Coronary artery (tissue), 2 donors: ENCODE data around the gene ATG2B.

Experiments
- DNase-seq: peaks from one replicate; pipeline ENCODE4 v3.0.0-alpha.2; 2017; ENCODE audit warnings: low spot score
- H3K27ac ChIP-seq, 2 donors: fragments of 200-600 bp; sonication (generic); one replicate each; pipeline ENCODE4 v1.5.1; 2016 to 2019
- H3K4me3 ChIP-seq: fragments of 200-600 bp; sonication (generic); 2 replicates; pipeline ENCODE4 v1.5.1; 2016; ENCODE audit warnings: mild to moderate bottlenecking, moderate library complexity
- CTCF ChIP-seq: fragments of 200-600 bp; sonication (generic); IDR thresholded peaks from one replicate; pipeline ENCODE4 v1.5.1; 2019; ENCODE audit warnings: antibody characterized with exemption

Gene ATG2B

DNA sequence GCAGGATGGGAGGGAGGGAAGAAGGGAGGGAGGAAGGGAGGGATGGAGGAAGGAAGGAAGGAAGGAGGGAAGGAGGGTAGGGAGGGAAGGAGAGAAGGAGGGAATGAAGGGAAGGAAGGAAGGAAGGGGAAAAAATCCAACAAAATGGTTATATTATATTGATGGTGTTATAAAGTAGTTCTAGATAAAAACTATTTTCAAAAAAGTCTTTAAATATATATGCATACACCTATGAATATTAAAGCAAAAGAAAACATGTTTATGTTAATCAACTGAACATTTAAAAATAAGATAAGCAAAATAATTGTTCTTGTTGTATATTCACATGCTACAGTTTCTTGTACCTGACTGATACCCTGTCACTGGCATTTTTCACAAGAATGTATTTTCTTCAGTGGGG lies 105.2 kb downstream of the ATG2B start:
- no peak for TF ChIP-seq CTCF
- Histone ChIP-seq H3K27ac (no peak overlapping the region), H3K4me3 (no peak overlapping the region)
- no peak for DNase-seq

- no peak for TF ChIP-seq CTCF
- no peak for DNase-seq
- H3K27ac ChIP-seq = peak overlapping the region in 1 of 2 donors; percentile 2
- no peak overlapping the region for H3K4me3 ChIP-seq
These were observed 106.1 kb downstream of the ATG2B start for GRCh38 chr14:96257056-96257455.

GRCh38 chr14:96256407-96256806 lies 106.7 kb downstream of the ATG2B start:
- Histone ChIP-seq H3K27ac (peak overlapping the region in 1 of 2 donors; percentile 2), H3K4me3 (no peak overlapping the region)
- no peak for DNase-seq
- no peak for TF ChIP-seq CTCF

DNA sequence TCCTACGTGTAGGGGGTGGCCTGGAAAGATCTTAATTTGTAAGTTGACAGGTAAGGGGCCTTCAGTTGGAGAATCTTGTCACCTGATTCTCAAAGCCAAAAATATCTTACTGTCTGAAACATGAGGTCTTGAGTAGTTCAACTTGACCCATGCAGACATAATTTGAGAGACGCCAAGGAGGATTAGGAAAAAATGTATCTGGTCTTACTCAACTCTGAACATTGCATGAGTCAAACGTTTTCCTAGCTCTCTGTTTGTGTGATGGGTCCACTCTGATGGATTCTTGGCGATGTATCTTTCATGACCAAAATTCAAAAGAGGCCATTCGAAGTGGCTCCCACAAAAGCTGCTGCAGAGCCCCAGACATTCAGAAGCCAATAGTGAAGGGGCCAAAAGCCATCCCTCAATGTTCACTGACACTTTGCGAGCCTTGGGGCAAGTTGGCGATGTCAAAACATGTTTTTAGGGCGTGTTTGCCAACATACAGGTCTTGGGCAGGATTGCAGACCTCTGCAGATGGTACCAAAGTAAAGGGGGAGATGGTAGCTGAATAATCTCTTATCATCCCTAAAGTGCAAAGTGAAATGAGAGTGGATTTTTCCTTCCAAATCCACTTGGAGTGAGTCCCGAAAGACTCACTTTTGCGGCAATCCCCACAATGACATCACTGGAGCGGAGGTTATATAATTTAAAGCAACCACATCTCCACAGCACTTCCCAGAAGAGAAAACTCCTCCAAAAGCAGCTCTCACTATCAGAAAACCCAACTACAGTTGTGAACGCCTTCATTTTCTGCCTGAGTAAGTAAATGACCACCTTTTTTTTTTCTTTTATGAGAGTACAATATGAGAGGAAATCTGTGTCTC lies 107.4 kb downstream of the ATG2B start, which contains the start of gene BDKRB1:
TSS of gene BDKRB1 (plus strand) at position 710 of the 866 bp plus-strand sequence. CDS start 7,473 bp downstream, outside the sequence.
- TF ChIP-seq CTCF = no peak
- DNase-seq = no peak
- Histone ChIP-seq H3K4me3 (no peak within 1 kb of the TSS), H3K27ac (peak within 1 kb of the TSS in 1 of 2 donors; percentile 53)

- DNase-seq = no peak
- no peak overlapping the region for H3K4me3 ChIP-seq
- no peak overlapping the region for H3K27ac ChIP-seq
- TF ChIP-seq CTCF = no peak
These were observed 108.5 kb downstream of the ATG2B start for GRCh38 chr14:96254687-96255086.

DNA sequence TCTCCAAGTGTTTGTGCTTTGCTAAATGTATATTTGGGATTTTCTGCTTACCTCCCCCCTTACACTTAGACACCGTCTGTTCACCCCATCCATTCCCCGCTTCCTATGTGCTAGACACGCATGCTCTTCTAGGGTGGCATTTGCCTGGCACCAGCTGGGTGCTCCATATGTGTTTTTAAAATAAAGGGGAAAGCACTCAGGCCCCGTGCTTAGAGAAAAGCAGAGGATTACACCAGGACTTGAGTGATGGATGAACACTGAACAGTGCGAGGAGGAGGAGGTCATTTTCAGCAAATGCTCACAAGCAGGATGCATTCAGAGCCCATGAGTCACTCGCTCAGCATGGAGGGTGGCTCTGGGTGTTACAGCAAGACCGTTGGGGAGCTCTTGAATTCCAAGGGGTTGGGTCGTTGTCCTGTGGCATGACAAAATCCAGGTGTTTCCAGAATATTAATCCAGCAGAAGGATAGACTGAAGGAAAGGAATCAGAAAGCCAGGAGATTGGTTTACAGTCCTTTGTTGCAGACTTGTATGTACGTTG lies 110.1 kb downstream of the ATG2B start:
- H3K4me3 ChIP-seq = no peak overlapping the region
- H3K27ac ChIP-seq = no peak overlapping the region
- TF ChIP-seq CTCF = no peak
- no peak for DNase-seq
